Fibroblast of skin of scalp (primary cell): ENCODE measurements around the gene STK25.

Experiments used
- DNase-seq: peaks from one replicate; pipeline ENCODE4 v3.0.0-alpha.2; 2013

STK25 gene

DNA sequence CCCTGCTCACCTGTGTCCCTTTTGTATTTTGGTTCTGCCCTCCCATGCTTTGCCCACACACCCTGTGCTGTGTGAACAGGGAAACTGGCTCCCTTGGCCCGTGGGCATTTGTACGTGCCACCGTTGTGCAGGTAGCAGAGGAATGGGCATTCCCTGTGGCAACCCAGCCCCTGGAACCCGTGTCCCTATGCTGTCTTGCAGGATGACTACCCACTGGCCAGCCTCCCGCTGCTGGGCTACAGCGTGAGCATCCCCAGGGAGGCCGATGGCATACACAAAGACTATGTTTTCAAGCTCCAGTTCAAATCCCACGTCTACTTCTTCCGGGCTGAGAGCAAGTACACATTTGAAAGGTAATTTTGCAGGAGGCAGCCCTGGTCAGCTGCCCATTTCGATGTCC lies 15.3 kb downstream of the STK25 start:
- DNase-seq, result no peak

DNA sequence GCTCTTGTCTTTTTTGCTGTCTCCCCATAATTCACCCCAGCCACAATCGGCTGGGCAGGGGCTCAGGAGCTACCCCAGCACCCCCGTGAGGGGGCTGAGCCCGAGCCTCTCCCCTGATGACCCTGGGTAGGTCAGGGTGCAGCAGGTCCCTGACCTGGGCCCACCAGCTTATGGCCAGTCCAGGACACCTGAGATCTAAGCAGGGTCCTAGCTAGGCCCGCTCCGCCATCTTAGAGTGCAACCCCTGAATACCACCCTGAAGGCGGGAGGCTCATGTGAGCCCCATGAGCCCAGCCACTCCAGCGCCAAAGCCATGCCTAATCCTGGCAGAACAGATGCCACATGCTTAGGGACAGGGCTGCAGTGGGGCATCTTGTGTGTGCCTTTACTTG lies 16.2 kb downstream of the STK25 start:
- no peak for DNase-seq

DNA sequence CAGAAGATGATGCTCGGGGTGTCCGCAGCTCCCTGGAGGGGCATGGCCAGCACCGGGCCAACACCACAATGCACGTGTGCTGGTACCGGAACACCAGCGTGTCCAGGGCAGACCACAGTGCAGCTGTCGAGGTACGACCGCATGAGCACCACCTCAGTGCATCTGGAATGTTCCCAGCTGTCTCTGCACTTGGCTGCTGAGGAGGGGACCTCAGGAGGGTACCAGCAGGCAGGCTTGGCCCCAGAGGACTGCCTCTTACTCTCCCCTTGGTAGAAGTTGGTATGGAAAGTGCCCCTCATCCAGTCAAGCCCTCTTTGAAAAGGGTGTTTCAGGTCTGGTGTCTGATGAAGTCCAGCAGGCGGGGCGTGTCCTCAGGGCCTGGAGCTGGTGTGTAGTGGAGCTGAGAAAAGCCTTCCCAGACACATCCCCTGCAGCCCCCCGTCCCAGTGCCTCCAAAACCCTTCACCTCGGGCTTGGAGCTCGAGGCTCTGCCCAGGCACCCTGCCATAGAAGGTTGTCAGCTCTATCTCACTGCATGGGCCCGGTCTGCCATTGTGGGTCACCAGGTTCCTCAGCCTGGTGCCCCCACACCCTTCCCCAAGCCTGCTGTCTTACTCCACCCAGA lies 16.7 kb downstream of the STK25 start:
- DNase-seq, result no peak

DNA sequence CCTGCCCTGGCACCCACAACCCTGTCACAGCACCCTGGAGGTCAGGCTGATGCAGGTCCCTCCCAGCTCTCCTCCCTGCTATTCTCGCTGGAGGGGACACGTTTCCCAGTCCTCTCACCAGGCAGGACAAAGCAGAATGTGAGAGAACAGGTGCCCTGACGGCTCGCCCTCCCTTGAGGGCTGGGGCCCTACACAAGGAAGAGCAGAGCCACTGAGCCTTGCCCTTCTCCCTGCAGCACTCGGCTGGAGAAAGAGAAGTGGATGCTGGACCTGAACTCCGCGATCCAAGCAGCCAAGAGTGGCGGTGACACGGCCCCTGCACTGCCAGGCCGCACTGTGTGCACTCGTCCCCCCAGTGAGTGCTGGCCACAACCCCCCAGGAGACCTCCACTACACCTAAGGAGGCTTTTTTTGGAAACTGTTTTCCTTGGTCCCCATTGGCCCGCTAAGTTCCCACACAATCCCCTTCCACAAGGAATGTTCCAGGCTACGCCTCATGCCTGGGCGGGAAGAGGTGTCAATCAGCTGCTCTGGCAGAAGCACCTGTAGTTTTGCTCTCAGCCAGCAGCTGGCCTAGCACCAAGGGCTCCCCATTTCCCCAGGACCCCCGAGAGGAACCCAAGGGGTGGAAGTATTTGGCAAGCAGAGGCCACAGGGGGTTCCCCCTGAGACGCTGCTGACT lies 17.4 kb downstream of the STK25 start:
- no peak for DNase-seq

DNA sequence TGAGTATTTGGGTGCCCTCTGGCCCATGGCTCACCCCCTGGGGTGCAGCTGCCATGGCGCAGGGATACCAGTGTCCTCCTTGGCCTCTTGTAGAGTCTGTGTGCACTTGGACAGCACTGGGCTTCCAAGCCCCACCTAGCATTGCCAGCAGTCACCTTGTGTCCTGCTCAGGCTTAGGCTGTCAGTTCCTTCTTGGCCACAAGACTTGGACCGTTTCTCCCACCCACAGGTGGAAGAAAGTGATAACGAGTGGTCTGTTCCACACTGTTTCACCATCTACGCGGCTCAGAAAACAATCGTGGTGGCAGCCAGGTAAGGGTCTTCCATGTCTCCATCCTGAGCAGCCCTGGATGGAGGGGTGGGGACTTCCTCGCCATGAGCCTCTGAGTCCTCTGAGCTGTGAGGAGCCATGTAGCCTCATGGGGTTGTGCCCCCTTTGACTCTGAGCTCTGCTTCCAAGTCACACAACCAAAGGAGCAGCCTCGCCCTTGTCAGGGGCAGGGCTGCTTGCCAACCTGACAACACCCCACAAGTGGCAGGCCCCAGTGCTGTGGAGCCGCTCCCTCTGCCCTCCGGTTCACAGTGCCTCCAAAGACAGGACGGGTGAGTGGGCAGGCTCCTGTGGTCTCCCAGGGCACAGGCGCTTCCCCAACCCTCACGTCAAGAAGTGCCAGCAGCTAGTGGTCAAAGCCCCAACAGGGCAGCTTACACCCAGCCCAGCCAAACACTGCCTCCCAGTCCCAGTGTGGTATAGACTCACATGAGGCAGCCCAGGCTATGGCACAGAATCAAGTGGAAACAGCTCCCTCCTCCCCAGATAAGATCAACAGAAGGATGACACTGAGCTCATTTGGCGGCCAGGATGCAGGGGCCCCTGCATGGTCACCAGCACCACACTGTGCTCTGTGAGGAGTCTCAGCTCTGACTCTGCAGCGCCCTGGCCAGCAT lies 18.4 kb downstream of the STK25 start:
- no peak for DNase-seq

GRCh38 chr2:241489088-241489487 lies 19.3 kb downstream of the STK25 start:
- DNase-seq, result no peak

GRCh38 chr2:241485172-241485911 lies 23.0 kb downstream of the STK25 start:
- DNase-seq, result no peak

DNA sequence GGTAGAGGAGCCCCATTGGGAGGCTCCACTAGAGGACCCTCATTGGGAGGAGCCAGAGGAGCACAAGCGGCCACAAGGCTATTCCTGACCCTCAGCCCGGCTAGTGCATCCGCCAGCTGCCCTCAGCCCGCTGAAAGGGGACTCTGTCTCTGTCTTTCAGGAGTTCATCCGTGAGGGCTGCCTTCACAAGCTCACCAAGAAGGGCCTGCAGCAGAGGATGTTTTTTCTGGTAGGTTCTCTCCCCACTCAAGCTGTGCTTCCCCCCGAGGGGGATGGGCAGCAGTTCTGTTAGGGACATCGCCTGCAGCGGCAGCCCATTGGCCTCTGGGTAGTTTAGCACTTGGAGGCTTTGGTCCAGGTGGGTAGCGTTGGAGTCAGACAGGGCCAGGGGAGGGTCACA lies 25.1 kb downstream of the STK25 start:
- no peak for DNase-seq

DNA sequence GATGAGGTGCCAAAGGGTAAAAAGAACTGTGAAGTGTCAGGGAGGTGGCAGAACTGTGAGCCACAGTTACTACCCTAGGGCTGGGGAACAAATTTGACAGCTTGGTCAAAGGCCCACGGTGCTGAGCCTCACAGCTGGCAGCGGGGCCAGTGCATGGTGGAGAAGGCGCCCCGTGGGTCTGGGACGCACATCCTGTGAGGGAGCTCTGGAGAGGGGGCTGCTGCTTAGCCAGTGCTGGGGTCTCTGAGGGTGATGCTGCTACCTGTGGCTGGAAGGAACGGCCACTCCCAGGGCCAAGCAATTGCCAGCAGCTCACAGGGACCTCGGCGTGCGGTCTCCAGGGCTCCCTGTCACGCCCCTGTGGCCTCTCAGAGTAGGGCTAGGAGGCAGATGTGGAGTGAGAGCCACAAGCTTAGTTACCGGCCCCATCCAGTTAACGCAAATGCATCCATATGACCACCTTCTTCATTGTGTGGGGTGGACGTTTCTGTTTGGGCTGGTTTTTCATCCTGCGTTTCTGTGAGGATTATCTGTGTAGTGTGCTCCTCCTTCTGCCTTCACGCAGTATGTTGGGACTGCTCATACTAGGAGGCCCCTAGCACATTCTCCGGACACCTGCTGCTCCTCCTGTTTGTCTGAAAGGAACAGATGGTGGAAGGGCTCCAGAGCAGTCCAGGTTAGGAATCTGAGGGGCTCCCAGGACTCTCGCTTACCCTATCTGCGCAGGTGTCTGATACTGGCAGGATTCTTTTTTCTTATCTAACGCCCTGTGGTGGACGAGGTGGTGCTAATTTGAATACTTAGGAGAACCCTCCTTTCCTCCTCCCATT lies 26.0 kb downstream of the STK25 start:
- no peak for DNase-seq

DNA sequence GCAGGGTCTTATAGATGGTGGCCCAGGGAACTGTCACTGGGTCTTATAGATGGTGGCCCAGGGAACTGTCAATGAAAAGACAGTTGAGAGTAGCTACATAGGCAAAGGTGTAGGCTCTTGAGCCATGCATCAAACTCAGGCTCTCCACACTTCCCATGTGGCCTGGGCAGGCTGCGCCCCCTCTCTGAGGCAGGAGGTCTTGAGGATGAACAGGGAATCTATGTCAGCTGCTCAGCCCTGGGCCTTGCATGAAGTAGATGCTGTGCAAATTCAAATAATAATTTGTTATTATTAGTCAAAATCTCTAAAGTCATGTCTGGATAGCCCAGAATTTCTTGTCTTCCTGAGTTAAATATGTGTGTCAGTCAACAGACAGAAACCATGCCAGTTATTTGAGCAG lies 26.7 kb downstream of the STK25 start:
- DNase-seq, result no peak

DNA sequence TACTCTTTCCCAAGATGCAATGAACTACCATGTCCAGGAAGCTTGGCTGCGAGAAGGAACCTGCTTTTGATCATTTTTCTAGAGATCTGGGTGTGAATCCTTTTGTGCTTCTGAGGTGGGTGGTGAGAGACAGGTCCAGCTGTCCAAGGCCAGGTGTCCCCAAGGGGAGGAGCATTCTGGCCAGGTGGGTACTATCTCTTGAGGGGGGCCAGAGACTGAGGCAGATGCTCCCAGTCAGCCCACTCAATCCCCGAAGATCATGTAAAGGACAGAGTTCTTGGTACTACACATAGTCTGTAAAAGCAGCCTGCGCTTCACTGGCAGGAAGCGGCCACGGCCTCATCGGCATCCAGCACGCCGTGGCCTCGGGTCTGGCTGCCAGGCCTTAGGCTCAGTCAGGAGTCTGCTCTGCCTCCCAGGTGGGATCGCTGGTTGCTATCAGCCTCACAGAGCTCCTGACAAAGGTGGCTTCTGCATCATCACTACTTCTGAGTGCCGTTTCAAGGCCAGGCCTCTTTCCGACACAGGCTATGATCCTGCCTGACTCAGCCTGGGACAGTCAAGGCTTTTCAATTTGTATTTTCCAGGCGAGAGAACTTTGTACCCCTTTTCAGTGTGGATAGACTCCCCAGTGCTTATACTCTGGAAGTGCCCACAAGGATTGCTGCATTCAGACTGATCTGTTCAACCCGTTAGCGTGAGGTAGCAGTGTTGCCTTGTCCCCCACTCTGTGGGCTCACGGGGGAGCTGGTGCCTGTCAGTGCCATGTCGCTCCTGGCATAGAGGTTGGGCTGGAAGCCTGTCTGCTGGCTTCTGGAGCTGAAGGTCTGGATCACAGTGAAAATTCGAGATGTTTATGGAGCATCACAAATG lies 29.1 kb downstream of the STK25 start:
- DNase-seq, result no peak

GRCh38 chr2:241478166-241478565 lies 30.2 kb downstream of the STK25 start:
- no peak for DNase-seq

DNA sequence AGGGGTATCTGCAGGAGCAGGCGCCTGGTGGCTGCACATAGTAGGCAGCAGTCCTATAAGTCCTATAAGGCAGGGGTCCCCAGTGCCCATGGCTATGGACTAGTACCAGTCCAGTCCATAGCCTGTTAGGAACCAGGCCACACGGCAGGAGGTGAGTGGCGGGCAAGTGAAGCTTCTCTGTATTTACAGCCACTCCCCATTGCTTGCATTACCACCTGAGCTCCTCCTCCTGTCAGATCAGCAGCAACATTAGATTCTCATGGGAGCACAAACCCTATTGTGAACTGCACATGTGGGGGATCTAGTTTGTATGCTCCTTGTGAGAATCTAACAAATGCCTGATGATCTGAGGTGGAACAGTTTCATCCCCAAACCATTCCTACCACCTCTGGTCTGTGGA lies 33.1 kb downstream of the STK25 start:
- DNase-seq, result no peak

- DNase-seq, result no peak
Measured at GRCh38 chr2:241473399-241473798, 35.0 kb downstream of the STK25 start.

DNA sequence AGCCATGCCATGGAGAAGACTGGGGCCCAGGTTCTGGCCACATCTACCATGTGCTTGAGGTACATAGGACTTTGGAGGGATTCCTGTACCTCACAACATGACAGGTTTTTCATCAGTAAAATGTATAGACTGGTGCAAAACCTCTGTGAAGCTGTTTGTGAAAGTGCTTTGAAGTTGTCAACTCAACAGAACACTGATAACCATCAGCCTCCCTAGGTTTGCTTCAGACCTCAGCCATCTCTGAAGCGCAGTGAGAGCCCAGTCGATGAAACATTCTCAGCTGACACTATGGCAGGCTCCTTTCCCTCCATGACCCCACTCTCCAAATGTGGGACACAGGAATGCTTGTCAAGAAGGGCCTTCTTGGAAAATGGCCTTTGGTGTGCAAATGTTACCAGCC lies 38.6 kb downstream of the STK25 start:
- DNase-seq, result no peak

- DNase-seq, result no peak
Measured at GRCh38 chr2:241468476-241468781, 40.0 kb downstream of the STK25 start.

- DNase-seq, result no peak
Measured at GRCh38 chr2:241467777-241468475, 40.5 kb downstream of the STK25 start.

DNA sequence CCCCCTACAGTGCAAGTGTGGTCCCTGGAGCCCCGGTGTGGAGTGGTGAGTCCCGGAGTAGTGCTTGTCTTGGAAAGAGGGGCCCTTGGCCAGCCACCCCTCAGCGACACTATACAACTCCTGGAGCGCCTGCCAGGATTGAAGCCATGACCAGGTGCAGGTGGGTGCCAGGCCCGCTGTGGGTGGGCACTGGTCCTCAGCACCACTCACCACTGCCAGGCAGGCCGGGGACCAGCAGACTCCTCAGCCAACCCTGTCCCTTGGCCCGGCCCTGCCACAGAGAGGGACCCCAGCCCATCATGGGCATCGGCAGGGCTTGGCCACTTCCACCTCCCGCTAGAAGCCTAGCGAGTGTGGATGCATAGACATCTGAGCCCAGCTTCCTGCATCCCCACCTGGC lies 42.2 kb downstream of the STK25 start:
- no peak for DNase-seq

DNA sequence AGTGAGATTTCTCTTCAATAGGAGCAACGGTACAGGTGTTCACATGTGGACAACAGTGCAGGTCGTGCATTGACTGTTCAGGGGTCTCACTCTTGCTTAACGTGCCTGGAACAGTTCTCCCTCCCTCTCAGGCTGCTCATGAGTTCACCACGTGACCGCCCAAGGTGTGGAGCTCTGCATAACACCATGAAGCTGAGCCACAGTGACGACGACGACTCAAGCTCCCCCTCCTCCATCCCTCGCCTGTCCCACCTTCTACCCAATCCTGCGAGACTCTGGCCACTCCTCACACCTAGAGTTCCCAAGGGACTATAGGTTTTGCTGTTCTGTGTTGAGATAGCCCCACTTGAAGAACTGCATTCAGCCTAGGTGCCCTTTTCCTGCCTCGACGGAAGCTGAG lies 42.8 kb downstream of the STK25 start:
- no peak for DNase-seq
